ENCODE measurements around the gene HDAC4.

GRCh38 chr2:239289545-239289944, 111.3 kb downstream of the HDAC4 start:
- no peak for TF ChIP-seq CTCF (IDR thresholded peaks at IDR 0.05; ENCODE audit: insufficient read depth, low read length)
- TF ChIP-seq POLR2AphosphoS5 (IDR thresholded peaks at IDR 0.05; ENCODE audit: low read depth): no peak
- TF ChIP-seq GABPA (IDR thresholded peaks at IDR 0.05; ENCODE audit: low read depth): no peak
- no peak for TF ChIP-seq SPI1 (IDR thresholded peaks at IDR 0.05; ENCODE audit: borderline replicate concordance, low read depth)
- no peak for TF ChIP-seq REST (IDR thresholded peaks at IDR 0.05; ENCODE audit: insufficient replicate concordance, low read depth)

All from HL-60 (cell line).